HG03135 (cell line): ENCODE data around the gene ZFHX3.
"Not testable (repeated sequence)": the region's sequence is repeated elsewhere in the genome, so short reads cannot be mapped to it uniquely, and the experiment has no call there.

Experiments used
- ATAC-seq: cut with Tn5 transposase; IDR thresholded peaks from one replicate; pipeline ENCODE4 v1.9.1; 2021; ENCODE audit warnings: mild to moderate bottlenecking, moderate library complexity; ENCODE audit not compliant: unreplicated experiment

ZFHX3 gene

DNA sequence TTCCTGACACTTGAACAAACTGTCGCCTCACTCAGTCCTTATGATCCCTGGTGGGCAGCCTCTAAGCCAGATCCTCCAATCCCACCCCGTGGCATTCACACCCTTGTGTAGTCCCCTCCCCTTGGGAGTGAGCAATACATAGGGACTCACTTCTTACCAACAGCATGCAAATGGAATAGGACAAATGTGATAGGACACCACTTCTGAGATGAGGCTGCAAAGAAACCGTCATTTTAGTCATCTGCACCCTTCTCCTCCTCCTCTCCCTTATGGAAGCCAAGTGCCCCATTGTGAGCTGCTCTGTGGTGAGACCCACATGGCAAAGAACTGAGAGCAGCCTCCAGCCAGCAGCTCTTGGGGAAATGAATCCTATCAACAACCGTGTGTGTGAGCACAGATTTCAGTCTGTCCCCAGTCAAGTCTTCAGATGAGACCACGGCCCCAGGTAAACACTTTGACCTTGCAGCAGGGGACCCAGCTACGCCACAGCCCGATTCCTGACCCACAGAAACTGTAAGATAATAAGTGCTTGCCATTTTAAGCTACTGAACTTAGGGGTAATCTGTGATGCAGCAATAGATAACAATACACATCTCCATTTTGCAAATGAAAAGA is 46.9 kb downstream of the ZFHX3 start:
- no peak for ATAC-seq

DNA sequence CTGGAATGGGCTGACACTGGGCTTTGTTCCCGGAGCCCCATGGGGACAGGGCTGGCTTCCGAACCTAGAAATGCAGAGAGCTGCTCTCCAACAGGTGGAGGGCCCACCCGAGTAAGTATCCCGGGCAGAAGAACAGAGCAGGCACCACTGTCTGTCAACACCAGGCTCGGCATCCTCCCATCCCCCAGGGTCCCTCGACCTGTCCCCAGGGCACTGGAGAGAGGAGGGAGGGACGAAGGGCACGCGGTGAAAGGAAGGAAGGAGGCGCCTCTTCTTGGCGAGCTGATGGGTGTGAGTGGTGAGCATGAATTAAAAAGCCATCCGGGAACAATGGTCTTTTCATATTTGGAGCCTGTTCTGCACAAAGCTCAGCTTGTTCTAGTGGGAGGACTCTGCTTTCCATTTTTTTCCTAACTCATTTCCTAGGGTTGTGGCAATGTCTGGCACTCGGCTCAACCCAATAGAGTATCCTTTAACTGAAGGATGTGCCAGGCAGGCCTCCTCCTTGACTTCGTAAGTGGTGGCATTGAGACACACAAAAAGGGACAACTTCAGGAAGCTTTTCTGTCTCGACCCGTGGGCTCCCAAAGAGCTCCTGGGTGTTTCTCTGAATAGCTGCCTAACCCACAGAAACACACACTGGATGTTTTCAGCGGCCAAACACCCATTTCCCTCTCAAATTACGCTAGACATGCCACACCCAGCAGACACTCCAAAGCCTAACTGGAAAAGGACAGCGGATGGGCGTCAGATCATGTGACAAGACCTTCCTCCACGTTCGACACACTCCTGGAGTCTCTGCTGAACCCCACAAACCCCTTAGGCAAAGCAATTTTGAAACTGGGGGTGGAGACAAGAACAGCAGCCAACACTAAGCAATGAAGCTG is 47.7 kb downstream of the ZFHX3 start:
- no peak for ATAC-seq

GRCh38 chr16:72999541-73000019 is 48.3 kb downstream of the ZFHX3 start:
- no peak for ATAC-seq

GRCh38 chr16:72997141-72997542 is 50.8 kb downstream of the ZFHX3 start:
- no peak for ATAC-seq

DNA sequence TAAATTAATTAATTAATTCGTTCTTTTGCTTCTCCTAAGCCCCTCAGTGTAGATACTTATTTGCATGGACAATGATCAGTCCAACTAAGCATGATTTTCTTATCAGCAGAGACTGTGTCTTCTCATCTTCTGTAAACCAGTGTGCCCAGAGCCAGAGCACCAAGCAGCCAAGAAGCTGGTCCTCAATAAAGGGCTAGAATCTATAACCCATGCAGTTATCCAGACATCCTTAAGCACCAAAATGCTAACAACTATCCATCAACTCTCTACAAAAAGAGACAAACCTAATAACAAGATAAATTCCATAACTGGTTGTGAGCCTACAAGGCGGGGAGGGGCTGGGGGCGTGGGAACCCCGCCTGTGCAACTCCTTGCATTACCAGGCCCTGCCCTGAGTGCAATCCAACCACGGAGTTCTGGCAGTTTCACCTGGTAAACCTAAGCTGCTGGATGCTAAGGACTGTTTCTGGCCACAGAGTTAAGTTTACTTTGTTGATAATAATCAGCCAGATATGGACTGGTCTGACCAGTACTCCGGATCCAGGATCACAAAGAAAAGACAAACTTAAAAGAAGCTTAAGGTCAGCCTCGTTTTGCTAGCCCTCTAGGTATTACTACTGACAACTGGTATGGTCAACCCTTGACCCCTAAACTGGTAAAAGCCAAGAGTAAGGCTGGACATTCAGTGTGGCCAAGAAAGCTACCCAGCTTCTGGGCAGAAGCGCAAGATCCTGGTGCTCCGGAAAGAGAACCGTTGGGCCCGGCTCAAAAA is 51.5 kb downstream of the ZFHX3 start:
- ATAC-seq = no peak

- ATAC-seq = not testable (repeated sequence)
Observed at GRCh38 chr16:72995882-72996270, 52.1 kb downstream of the ZFHX3 start.

DNA sequence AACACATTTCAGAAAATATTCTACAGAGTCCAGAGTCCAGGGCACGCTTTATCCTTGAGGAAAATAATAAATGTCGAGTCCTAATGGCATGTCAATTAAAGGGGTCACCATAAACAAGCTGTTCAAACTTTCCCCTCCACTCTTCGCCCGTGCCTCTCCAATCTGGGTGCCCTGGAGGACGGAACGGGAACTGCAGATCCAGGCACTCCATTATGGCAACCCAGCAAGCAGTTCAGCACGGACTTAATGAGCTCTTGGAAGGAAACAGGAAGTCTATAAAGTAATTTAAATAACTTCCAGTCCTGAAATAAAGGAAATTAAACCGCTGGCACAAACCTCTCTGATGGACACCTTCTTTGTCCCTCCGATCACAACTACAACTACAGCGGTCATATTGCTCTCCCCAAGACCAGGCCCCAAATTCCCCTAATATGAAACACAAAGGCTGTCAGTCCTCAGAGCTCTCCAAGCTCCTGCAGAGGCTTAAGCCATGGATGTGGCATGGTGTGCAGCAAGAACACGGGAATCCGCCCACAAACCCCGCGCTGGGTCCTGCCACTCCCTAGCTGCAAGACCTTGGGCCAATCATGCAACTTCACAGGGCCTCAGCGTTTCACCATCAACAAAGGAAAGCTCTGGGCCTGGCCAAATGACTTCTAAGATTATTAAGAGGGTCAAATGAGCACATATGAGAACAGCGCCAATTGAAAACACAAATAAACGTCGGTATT is 52.6 kb downstream of the ZFHX3 start:
- no peak for ATAC-seq

GRCh38 chr16:72992142-72992601 is 55.8 kb downstream of the ZFHX3 start:
- ATAC-seq = no peak

GRCh38 chr16:72991644-72992043 is 56.3 kb downstream of the ZFHX3 start:
- ATAC-seq = no peak

DNA sequence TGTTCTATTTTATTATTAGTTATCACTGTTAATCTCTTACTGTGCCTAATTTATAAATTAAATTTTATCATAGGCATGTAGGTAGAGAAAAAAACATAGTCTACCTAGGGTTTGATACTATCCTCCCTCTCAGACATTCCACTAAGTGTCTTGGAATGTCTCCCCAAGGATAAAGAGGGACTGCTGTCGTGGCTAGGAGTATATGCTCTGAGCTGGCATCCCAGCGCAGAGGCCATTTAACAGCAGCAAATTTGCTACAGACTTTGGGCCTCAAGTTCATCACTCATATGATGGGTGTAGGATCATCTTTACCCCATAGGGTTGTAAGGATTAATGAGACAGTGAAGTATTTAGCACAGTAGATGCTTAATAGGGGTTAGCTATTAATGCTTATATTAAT is 56.7 kb downstream of the ZFHX3 start:
- no peak for ATAC-seq

DNA sequence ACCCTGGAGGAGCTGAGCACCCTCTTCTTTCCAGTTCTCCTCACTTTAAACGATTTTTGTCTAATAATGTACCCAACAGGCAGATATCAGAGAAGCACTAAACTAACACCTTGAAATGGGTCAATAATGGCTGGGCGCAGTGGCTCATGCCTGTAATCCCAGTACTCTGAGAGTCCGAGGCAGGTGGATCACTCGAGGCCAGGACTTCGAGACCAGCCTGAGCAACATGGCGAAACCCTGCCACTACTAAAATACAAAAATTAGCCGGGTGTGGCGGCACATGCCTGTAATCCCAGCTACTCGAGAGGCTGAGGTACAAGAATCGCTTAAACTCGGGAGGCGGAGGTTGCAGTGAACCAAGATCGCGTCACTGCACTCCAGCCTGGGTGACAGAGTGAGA is 57.4 kb downstream of the ZFHX3 start:
- ATAC-seq = no peak

GRCh38 chr16:72989579-72990551 is 58.1 kb downstream of the ZFHX3 start:
- no peak for ATAC-seq

DNA sequence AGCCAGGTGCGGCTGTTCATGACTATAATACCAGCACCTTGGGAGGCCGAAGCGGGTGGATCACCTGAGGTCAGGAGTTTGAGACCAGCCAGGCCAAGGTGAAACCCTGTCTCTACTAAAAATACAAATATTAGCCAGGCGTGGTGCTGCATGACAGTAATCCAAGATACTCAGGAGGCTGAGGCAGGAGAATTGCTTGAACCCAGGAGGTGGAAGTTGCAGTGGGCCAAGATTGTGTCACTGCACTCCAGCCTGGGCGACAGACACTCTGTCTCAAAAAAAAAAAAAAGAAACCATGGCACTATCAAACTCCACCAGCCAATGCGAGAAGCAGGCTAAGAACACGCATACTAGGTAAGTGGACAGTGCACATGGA is 58.7 kb downstream of the ZFHX3 start:
- not testable (repeated sequence) for ATAC-seq

GRCh38 chr16:72988569-72988968 is 59.4 kb downstream of the ZFHX3 start:
- ATAC-seq = no peak

DNA sequence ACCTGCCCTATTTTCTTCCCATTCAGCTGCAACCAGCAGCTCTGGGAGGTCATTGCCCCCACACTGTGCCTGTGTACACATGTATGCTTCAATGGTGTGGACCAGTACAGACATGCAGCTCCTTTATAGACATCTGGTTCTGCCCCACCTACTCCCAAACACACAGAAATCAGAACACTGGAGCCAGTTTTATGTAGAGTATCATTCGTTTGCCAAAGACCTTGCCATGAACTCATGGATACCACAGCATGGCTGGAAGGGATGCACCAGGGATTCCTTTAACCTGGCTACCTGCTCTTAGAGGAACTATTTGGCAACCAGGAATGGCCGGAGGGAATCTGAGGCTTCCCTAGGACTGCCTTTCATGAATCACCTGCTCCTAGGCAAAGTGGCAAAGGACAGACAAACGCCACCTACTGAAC is 60.4 kb downstream of the ZFHX3 start:
- no peak for ATAC-seq

GRCh38 chr16:72985995-72986394 is 61.9 kb downstream of the ZFHX3 start:
- ATAC-seq = no peak

DNA sequence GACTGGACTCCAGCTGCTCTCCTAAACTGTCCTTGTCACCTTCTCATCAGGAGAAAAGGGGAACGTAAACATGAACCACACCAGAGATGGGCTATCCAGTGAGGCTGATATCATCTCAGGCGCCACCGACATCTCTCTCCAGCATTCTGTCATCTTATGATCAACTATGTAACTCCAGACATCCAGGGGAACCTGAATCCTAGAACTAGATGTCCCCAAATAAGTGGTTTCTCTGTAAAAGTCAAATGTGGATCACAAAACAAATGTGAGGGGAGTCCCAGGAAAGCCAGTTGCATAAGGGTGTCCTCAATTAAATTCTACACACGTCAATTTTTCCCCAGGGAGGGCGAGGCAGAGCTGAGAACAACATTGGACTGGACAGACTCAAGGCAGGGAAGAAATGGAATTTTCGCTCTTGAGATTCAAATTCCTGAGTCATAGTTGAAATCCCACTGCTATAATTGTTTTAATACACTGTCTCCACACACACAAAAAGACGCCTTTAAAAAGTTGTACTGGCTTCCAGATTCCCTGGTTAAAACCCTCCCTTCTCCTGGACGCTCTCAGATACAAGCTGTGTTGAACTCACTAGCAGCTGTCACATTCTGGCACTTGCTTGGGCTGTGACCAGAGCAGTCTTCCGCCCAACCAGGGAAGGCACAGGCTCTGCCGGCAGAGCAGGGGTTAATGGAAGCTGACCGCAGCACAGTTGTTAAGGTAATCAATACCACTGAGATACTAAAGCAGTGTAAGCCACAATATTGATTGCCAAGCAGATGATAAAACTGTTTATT is 62.6 kb downstream of the ZFHX3 start:
- ATAC-seq = no peak

DNA sequence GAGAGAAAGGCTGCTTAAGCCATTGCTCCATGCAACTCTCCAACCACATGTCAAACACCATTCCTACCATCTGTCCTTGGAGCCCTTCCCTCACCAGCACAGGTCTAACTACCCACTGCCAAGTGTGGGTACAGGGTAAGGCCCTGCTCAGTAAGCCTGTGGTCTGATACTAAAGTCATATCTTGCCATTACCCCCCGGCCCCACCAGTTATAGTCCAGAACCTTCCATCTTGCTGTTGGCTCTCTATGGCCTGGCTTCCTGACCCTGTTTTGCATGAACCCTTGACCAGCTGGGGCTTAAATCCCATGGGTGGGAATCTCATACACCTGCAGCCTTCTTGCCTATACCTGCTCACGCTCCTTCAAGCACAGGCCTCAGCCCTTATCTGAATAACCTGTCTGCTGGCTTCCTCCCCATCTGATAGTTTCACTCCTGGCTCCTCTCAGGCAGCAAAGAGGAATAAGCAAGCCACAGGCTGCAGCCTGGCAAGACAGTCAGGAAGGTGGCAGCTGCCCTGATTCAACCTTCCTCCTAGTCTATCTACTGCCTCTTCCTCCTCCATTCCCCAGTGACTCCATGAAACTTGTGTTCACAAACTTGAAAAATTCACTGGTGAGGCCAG is 64.1 kb downstream of the ZFHX3 start:
- no peak for ATAC-seq
